Measurements from ENCODE around the gene LEF1.

LEF1 gene

GRCh38 chr4:108109111-108109510, 59.6 kb downstream of the LEF1 start:
- no peak for DNase-seq

GRCh38 chr4:108107729-108108382, 60.9 kb downstream of the LEF1 start:
- no peak for DNase-seq

GRCh38 chr4:108107101-108107500, 61.6 kb downstream of the LEF1 start:
- no peak for DNase-seq

- DNase-seq = no peak
These were observed 62.5 kb downstream of the LEF1 start for GRCh38 chr4:108106186-108106585.

GRCh38 chr4:108103099-108103862, 65.5 kb downstream of the LEF1 start:
- DNase-seq = no peak

GRCh38 chr4:108100827-108101226, 67.9 kb downstream of the LEF1 start:
- DNase-seq = no peak

- no peak for DNase-seq
These were observed 68.9 kb downstream of the LEF1 start for GRCh38 chr4:108099838-108100237.

GRCh38 chr4:108097990-108098553, 70.7 kb downstream of the LEF1 start:
- DNase-seq = no peak

- no peak for DNase-seq
These were observed 73.7 kb downstream of the LEF1 start for GRCh38 chr4:108094923-108095482.

- DNase-seq = no peak
These were observed 74.6 kb downstream of the LEF1 start for GRCh38 chr4:108094131-108094530.

GRCh38 chr4:108092288-108092687, 76.4 kb downstream of the LEF1 start:
- DNase-seq = no peak

GRCh38 chr4:108087293-108087967, 81.3 kb downstream of the LEF1 start:
- DNase-seq = no peak

GRCh38 chr4:108081256-108081655, 87.5 kb downstream of the LEF1 start:
- DNase-seq = no peak

- DNase-seq = no peak
These were observed 88.0 kb downstream of the LEF1 start for GRCh38 chr4:108080747-108081146.

- DNase-seq = no peak
These were observed 90.6 kb downstream of the LEF1 start for GRCh38 chr4:108078024-108078733.

- DNase-seq = no peak
These were observed 96.4 kb downstream of the LEF1 start for GRCh38 chr4:108072300-108072699.

- DNase-seq = no peak
These were observed 98.0 kb downstream of the LEF1 start for GRCh38 chr4:108070775-108071174.

- DNase-seq = peak; percentile 84
These were observed 100.3 kb downstream of the LEF1 start for GRCh38 chr4:108068442-108068841.

- no peak for DNase-seq
These were observed 107.9 kb downstream of the LEF1 start for GRCh38 chr4:108060686-108061321.

GRCh38 chr4:108060164-108060563, 108.6 kb downstream of the LEF1 start:
- DNase-seq = peak; percentile 63

GRCh38 chr4:108058685-108059440, 109.9 kb downstream of the LEF1 start:
- DNase-seq = peak; percentile 39
